H1 (cell line): ENCODE data around the gene TMEM176B. TPM values are rescaled to one million over a fixed set of nuclear protein-coding genes. Genes with fewer than 3 reads are reported as not detected.

Experiments used
- CTCF ChIA-PET: fragments of 300-600 bp; sonication (Branson Sonifier 250); formaldehyde crosslinking; loops from one replicate; lab custom pipeline; 2021; ENCODE audit not compliant: partially characterized antibody; lab: Charles Lee
- POLR2A ChIA-PET: fragments of 300-600 bp; sonication (Branson Sonifier 250); formaldehyde crosslinking; loops from one replicate; lab custom pipeline; 2021; ENCODE audit warnings: inconsistent platforms; ENCODE audit not compliant: partially characterized antibody; lab: Charles Lee
- DNase-seq, 2 experiments: peaks; one replicate each; pipeline versions ENCODE4 v3.0.0 to v3.0.0-alpha.2; 2010 to 2022; ENCODE audit warnings: low spot score in 2 of 2, low read depth in 1 of 2, mixed read lengths in 1 of 2
- FAIRE-seq: peaks from 2 replicates; lab custom pipeline; 2011; peaks lifted over from hg19 to GRCh38; lab: Jason Lieb, UNC
- H2AFZ ChIP-seq: 2 replicates; pipeline ENCODE4 v1.8.1; 2012; ENCODE audit warnings: low read length, inconsistent platforms
- H2AK5ac ChIP-seq: 2 replicates; pipeline ENCODE4 v1.6.1; 2013; ENCODE audit warnings: low read depth, low read length
- H2BK120ac ChIP-seq: replicated peaks from 2 replicates; pipeline ENCODE3; 2013; ENCODE audit warnings: low read depth, low read length, inconsistent platforms
- H2BK12ac ChIP-seq: 2 replicates; pipeline ENCODE4 v1.6.1; 2013; ENCODE audit warnings: low read depth, low read length
- H2BK15ac ChIP-seq: 2 replicates; pipeline ENCODE4 v1.6.1; 2013; ENCODE audit warnings: low read length
- H2BK20ac ChIP-seq: 2 replicates; pipeline ENCODE4 v1.6.1; 2013; ENCODE audit warnings: low read length
- H2BK5ac ChIP-seq: 2 replicates; pipeline ENCODE4 v1.6.1; 2013; ENCODE audit warnings: low read depth, low read length
- H3K14ac ChIP-seq: 2 replicates; pipeline ENCODE4 v1.6.1; 2013; ENCODE audit warnings: inconsistent platforms; ENCODE audit not compliant: insufficient read length
- H3K18ac ChIP-seq: 2 replicates; pipeline ENCODE4 v1.6.1; 2013; ENCODE audit warnings: low read length; ENCODE audit errors: extremely low read depth
- H3K23ac ChIP-seq: 2 replicates; pipeline ENCODE4 v1.6.1; 2013; ENCODE audit warnings: inconsistent platforms; ENCODE audit not compliant: insufficient read length
- H3K23me2 ChIP-seq: 2 replicates; pipeline ENCODE4 v1.6.1; 2013; ENCODE audit warnings: low read depth, low read length
- H3K27ac ChIP-seq: 2 replicates; pipeline ENCODE4 v1.6.1; 2011; ENCODE audit warnings: low read depth, low read length, inconsistent platforms
- H3K27me3 ChIP-seq, 4 experiments: replicated peaks in 1 of 4; 1 replicate in 1 of 4; 2 replicates in 3 of 4; pipeline versions ENCODE4 v1.6.1 to v1.8.1; 2011 to 2013; ENCODE audit warnings: low read length in 3 of 4, mild to moderate bottlenecking in 3 of 4, inconsistent platforms in 2 of 4, mixed read lengths in 2 of 4, moderate library complexity in 1 of 4; ENCODE audit not compliant: control insufficient read depth in 3 of 4, insufficient read depth in 3 of 4; ENCODE audit errors: extremely low read depth in 1 of 4
- H3K36me3 ChIP-seq, 4 experiments: 2 replicates each; pipeline versions ENCODE4 v1.6.1 to v1.8.1; 2011 to 2013; ENCODE audit warnings: mild to moderate bottlenecking in 4 of 4, low read length in 3 of 4, moderate library complexity in 2 of 4, control low read depth in 1 of 4, inconsistent platforms in 1 of 4; ENCODE audit not compliant: insufficient read depth in 4 of 4, control insufficient read depth in 2 of 4
- H3K4ac ChIP-seq: replicated peaks from 2 replicates; pipeline ENCODE3; 2013; ENCODE audit warnings: low read length, low read depth, mixed read lengths, inconsistent platforms; ENCODE audit not compliant: insufficient read length
- H3K4me1 ChIP-seq, 4 experiments: replicated peaks in 1 of 4; 1 replicate in 1 of 4; 2 replicates in 3 of 4; pipeline versions ENCODE4 v1.6.1 to v1.8.1; 2011 to 2013; ENCODE audit warnings: low read length in 3 of 4, inconsistent platforms in 2 of 4, mixed read lengths in 1 of 4; ENCODE audit not compliant: insufficient read depth in 4 of 4, control insufficient read depth in 3 of 4
- H3K4me2 ChIP-seq, 2 experiments: 2 replicates each; pipeline versions ENCODE4 v1.6.1 to v1.8.1; 2011 to 2013; ENCODE audit warnings: low read depth in 2 of 2, low read length in 2 of 2, control low read depth in 1 of 2, inconsistent platforms in 1 of 2, mild to moderate bottlenecking in 1 of 2; ENCODE audit not compliant: insufficient read depth in 1 of 2
- H3K4me3 ChIP-seq, 4 experiments: fragments of 200-600, 300-600 bp in 1 of 4; sonication (generic), shearing (Covaris generic), sonication (Bioruptor Twin) in 1 of 4; 2 replicates each; pipeline versions ENCODE4 v1.5.1 to v1.8.1; 2011 to 2016; ENCODE audit warnings: low read length in 4 of 4, low read depth in 3 of 4, control low read depth in 2 of 4, inconsistent platforms in 2 of 4, mild to moderate bottlenecking in 2 of 4, mixed read lengths in 1 of 4, moderate library complexity in 1 of 4; ENCODE audit not compliant: insufficient read depth in 2 of 4; ENCODE audit errors: extremely low read depth in 1 of 4
- H3K56ac ChIP-seq: replicated peaks from 2 replicates; pipeline ENCODE3; 2013; ENCODE audit warnings: low read depth, mild to moderate bottlenecking, mixed read lengths, low read length, inconsistent platforms; ENCODE audit not compliant: insufficient read length
- H3K79me1 ChIP-seq: 2 replicates; pipeline ENCODE4 v1.6.1; 2013; ENCODE audit warnings: low read depth, low read length, control low read depth
- H3K79me2 ChIP-seq, 2 experiments: 2 replicates each; pipeline versions ENCODE4 v1.6.1 to v1.8.1; 2012 to 2013; ENCODE audit warnings: low read length in 2 of 2, mild to moderate bottlenecking in 2 of 2, inconsistent platforms in 1 of 2; ENCODE audit not compliant: insufficient read depth in 2 of 2, control insufficient read depth in 1 of 2
- H3K9ac ChIP-seq, 4 experiments: replicated peaks in 1 of 4; 1 replicate in 1 of 4; 2 replicates in 3 of 4; pipeline versions ENCODE4 v1.6.1 to v1.8.1; 2011 to 2013; ENCODE audit warnings: low read depth in 3 of 4, low read length in 3 of 4, control low read depth in 2 of 4, mild to moderate bottlenecking in 2 of 4, moderate library complexity in 2 of 4, inconsistent platforms in 1 of 4; ENCODE audit errors: extremely low read depth in 1 of 4
- H3K9me3 ChIP-seq, 2 experiments: 2 replicates each; pipeline versions ENCODE4 v1.6.1 to v1.8.1; 2012 to 2013; ENCODE audit warnings: mild to moderate bottlenecking in 2 of 2, moderate library complexity in 2 of 2, control low read depth in 1 of 2, inconsistent platforms in 1 of 2, low read depth in 1 of 2, low read length in 1 of 2, mixed read lengths in 1 of 2; ENCODE audit not compliant: insufficient read depth in 2 of 2
- H4K20me1 ChIP-seq, 2 experiments: replicated peaks in 1 of 2; 2 replicates each; pipeline versions ENCODE3 to v1.8.1; 2011 to 2013; ENCODE audit warnings: inconsistent platforms in 2 of 2, low read length in 2 of 2, mild to moderate bottlenecking in 1 of 2; ENCODE audit not compliant: insufficient read depth in 2 of 2, control insufficient read depth in 1 of 2
- H4K5ac ChIP-seq: 2 replicates; pipeline ENCODE4 v1.6.1; 2013; ENCODE audit warnings: low read length, low read depth, mixed read lengths, inconsistent platforms; ENCODE audit not compliant: insufficient read length
- H4K8ac ChIP-seq: 2 replicates; pipeline ENCODE4 v1.8.0; 2013; ENCODE audit warnings: mild to moderate bottlenecking, moderate library complexity, low read length, inconsistent platforms; ENCODE audit not compliant: insufficient read depth; ENCODE audit errors: extremely low read depth
- H4K91ac ChIP-seq: replicated peaks from 2 replicates; pipeline ENCODE3; 2013; ENCODE audit warnings: low read length, mixed read lengths, inconsistent platforms; ENCODE audit not compliant: insufficient read length
- CTBP2 ChIP-seq: IDR thresholded peaks from 2 replicates; pipeline ENCODE4 v1.7.0; 2011; ENCODE audit warnings: borderline replicate concordance, mild to moderate bottlenecking, moderate library complexity, mixed read lengths, low read length; ENCODE audit not compliant: insufficient read depth, insufficient read length
- WGBS, 2 experiments: shearing (Covaris generic) in 1 of 2; methylation state at CpG; one replicate each; pipeline versions ENCODE4 v1.1.6 to v1.1.7; 2013 to 2015; ENCODE audit warnings: low lambda C conversion rate in 2 of 2, mixed read lengths in 2 of 2, inconsistent platforms in 1 of 2, low coverage in 1 of 2, missing lambda C conversion rate in 1 of 2; ENCODE audit not compliant: insufficient replicate concordance in 2 of 2, insufficient coverage in 1 of 2, insufficient read length in 1 of 2; ENCODE audit errors: extremely low coverage in 1 of 2, missing lambda C conversion rate in 1 of 2; 5-methylcytosine and 5-hydroxymethylcytosine counted together
- polyA plus RNA-seq, 7 experiments: library from polyadenylated mRNA; depleted of rRNA in 3 of 7; stranded (reverse) in 5 of 7; unstranded in 2 of 7; fragments of >200 nt in 5 of 7; fragments of 200-250 nt in 2 of 7; gene quantifications; 1 replicate in 5 of 7; 2 replicates in 1 of 7; 4 replicates in 1 of 7; pipeline versions ENCODE4 v1.2.1 to v1.2.3, GENCODE V29; 2011 to 2013; ENCODE audit warnings: missing spikeins in 2 of 7, mixed read lengths in 2 of 7
- total RNA-seq: library from RNA; stranded (reverse); fragmentation: NEBNext Ultra II Directional; extraction: Animal tissue kit (Norgen Biotek cat#: 25700); gene quantifications from 2 replicates; pipeline ENCODE4 v1.2.1, GENCODE V29; 2021
- TF ChIP-seq, protein P1 (sequence below), 3 experiments: IDR thresholded peaks; 1 replicate in 2 of 3; 2 replicates in 1 of 3; pipeline versions ENCODE4 v1.5.1 to v1.6.1; 2011; ENCODE audit warnings: low read length in 3 of 3, mild to moderate bottlenecking in 3 of 3, inconsistent platforms in 2 of 3, low read depth in 1 of 3, moderate library complexity in 1 of 3; ENCODE audit not compliant: insufficient read depth in 1 of 3; ENCODE audit errors: control extremely low read depth in 1 of 3

TMEM176B gene
- total and polyA plus RNA-seq, 2 of the 8 experiments (the other 6 are each of a cell fraction or from before 2014, with no cell fraction given): 1.2 to 2.1 TPM

DNA sequence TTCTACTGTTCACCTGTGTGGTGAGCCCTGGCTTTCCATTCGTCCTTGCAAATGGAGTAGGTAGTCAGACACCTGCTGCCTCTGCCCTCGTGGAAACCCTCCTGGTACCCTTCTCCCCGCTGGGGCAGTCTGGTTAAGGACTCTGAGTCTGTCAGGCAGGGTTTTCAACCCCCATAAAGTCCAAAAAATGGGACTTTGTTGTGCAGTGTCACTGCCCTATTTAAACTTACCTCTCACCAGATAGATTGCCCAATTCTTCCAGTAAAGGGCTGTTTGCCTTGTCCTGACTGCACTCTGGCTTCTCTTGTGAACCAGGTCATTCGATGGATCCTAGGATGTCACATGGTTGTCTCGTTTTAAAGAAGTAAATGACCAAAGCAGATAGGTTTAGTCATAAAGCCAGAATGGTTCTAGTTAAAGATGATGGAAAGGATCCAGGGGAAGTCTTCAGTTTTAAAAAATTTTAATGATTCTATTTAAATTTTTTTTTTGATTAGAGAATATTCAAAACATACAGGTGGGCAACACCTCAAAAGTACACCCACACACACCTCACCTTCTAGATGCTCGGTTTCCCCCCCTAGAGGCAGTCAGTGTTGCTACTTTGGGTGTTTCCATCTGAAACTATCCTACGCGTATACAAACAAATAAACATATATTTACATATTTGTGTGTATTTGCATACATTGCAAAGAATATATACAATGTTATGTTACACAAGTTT, 22.0 kb downstream of the TMEM176B start:
- Histone ChIP-seq H3K14ac (no peak overlapping the region), H2BK5ac (no peak overlapping the region), H4K91ac (no peak overlapping the region), H3K23me2 (no peaks in the 10 kb centered on the region), H3K23ac (no peak overlapping the region), H3K27me3 (no peaks in the 10 kb centered on the region; a peak in 1 of 7 replicates), H3K4me3 (no peak overlapping the region), H3K4ac (no peak overlapping the region), H2BK120ac (no peak overlapping the region), H3K27ac (no peak overlapping the region), H2AFZ (no peak overlapping the region), H3K79me2 (no peaks in the 10 kb centered on the region), H2BK20ac (no peak overlapping the region), H3K56ac (no peak overlapping the region), H3K9me3 (no peaks in the 10 kb centered on the region), H3K9ac (no peak overlapping the region), H2BK15ac (no peak overlapping the region), H3K18ac (no peak overlapping the region), H2AK5ac (no peak overlapping the region), H3K36me3 (no peaks in the 10 kb centered on the region), H4K5ac (no peak overlapping the region), H3K79me1 (no peaks in the 10 kb centered on the region), H4K20me1 (no peaks in the 10 kb centered on the region), H3K4me2 (no peak overlapping the region), H3K4me1 (no peaks in the 10 kb centered on the region), H2BK12ac (no peak overlapping the region), H4K8ac (no peak overlapping the region)
- 76% methylated on average over 8 of the region's 8 CpGs; no CpG with 5 or more reads in 1 of the 2 experiments for WGBS, 2 experiments
- DNase-seq (no peak), FAIRE-seq (no peak)
- CTCF ChIA-PET: interaction anchor here (0.6 to 3.8 kb wide), 21 partner anchors 8 to 465 kb away, joined by 3 to 50 read pairs (median 4); no protein-coding TSS in a partner anchor
- POLR2A ChIA-PET: interaction anchor here (0.7 kb wide), 1 partner anchor 18 kb away, joined by 3 read pairs; no protein-coding TSS in a partner anchor
- no peak for TF ChIP-seq CTBP2
- TF ChIP-seq, protein P1, sequence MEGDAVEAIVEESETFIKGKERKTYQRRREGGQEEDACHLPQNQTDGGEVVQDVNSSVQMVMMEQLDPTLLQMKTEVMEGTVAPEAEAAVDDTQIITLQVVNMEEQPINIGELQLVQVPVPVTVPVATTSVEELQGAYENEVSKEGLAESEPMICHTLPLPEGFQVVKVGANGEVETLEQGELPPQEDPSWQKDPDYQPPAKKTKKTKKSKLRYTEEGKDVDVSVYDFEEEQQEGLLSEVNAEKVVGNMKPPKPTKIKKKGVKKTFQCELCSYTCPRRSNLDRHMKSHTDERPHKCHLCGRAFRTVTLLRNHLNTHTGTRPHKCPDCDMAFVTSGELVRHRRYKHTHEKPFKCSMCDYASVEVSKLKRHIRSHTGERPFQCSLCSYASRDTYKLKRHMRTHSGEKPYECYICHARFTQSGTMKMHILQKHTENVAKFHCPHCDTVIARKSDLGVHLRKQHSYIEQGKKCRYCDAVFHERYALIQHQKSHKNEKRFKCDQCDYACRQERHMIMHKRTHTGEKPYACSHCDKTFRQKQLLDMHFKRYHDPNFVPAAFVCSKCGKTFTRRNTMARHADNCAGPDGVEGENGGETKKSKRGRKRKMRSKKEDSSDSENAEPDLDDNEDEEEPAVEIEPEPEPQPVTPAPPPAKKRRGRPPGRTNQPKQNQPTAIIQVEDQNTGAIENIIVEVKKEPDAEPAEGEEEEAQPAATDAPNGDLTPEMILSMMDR (IDR thresholded peaks at IDR 0.05; ENCODE audit: control extremely low read depth in 1 of 3, insufficient read depth in 1 of 3, low read depth in 1 of 3, low read length in 3 of 3): 0 out of 4 replicates have a peak, but pooled peaks of 1 of the 3 experiments have one; percentile 8
